Activated naive CD4-positive, alpha-beta T cell treated with anti-CD3 and anti-CD28 coated beads, Interleukin-2, amount 10 ng/mL, durations not matched to agents 7 days and 5 days (primary cell): ENCODE data around the gene AOX1.

Source experiments
- CTCF ChIA-PET: fragments of 350-600 bp; sonication (Branson Sonifier 250); formaldehyde crosslinking; loops from one replicate; lab custom pipeline; 2021; ENCODE audit warnings: antibody characterized with exemption; lab: Charles Lee
- DNase-seq: peaks from one replicate; pipeline ENCODE4 v3.0.0-alpha.2; 2020
- H3K27ac Mint-ChIP-seq: one replicate; pipeline ENCODE4 v1.8.0; 2021; ENCODE audit warnings: mild to moderate bottlenecking, moderate library complexity, mixed read lengths
- H3K27me3 Mint-ChIP-seq: one replicate; pipeline ENCODE4 v1.8.0; 2021; ENCODE audit warnings: mild to moderate bottlenecking, mixed read lengths
- H3K36me3 Mint-ChIP-seq: one replicate; pipeline ENCODE4 v1.8.0; 2021; ENCODE audit warnings: mixed read lengths
- H3K4me1 Mint-ChIP-seq: one replicate; pipeline ENCODE4 v1.8.0; 2021; ENCODE audit warnings: mixed read lengths
- H3K4me3 Mint-ChIP-seq: one replicate; pipeline ENCODE4 v1.8.0; 2021; ENCODE audit warnings: mild to moderate bottlenecking, moderate library complexity, mixed read lengths
- H3K9me3 Mint-ChIP-seq: one replicate; pipeline ENCODE4 v1.8.0; 2021; ENCODE audit warnings: mixed read lengths

Gene AOX1

DNA sequence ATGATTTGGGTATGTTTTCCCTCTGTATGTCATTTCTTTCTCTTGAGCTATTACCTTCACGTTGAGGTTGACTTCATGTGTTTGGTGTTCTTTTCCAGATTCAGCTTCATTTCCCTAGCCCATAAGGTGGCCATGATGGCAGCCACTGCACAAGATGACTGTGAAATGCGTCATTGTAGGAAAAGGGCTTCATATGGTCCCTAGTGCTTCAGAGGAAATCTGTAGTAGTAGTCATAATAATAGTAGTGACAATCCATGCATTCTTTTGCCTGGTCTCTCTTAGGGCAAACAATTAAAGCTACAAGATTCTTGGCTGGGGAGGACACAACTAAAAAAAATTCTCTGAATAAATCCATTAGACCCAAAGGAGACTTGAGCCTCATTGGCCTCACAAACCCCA, 28.4 kb downstream of the AOX1 start:
- CTCF ChIA-PET, result interaction anchor here (0.6 to 0.9 kb wide), 2 partner anchors 89 to 310 kb away, joined by 3 to 4 read pairs; no protein-coding TSS in a partner anchor

DNA sequence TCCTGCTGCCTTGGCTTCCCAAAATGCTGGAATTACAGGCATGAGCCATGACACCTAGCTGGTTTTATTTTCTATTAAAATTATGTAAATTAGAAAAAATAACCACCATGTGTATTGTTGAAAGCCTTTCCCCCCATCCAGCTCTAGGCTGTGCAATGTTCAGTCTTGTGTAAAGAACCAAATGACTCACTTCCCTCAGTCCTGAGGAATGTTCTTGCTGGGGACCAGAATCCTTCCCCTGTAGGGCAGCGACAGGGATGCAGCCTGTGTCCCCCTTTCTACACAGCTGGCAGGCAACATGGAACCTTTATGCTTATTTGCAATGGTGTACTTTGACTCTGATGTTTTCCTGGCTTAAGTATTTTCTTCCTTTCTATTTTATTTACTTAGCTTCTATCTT, 29.4 kb downstream of the AOX1 start:
- CTCF ChIA-PET, result no interaction called here
- Mint-ChIP-seq H3K4me3 (no peak overlapping the region), H3K9me3 (no peaks in the 10 kb centered on the region), H3K27me3 (peaks cover 4% of the 10 kb centered on the region), H3K36me3 (no peaks in the 10 kb centered on the region), H3K27ac (no peak overlapping the region), H3K4me1 (peaks cover 10% of the 10 kb centered on the region)
- DNase-seq, result no peak

More for the DNA sequence above, 28.4 kb downstream of the AOX1 start:
- Mint-ChIP-seq H3K4me3 (no peak overlapping the region), H3K27ac (no peak overlapping the region), H3K27me3 (peaks cover 4% of the 10 kb centered on the region), H3K36me3 (no peaks in the 10 kb centered on the region), H3K9me3 (no peaks in the 10 kb centered on the region), H3K4me1 (peaks cover 10% of the 10 kb centered on the region)
- no peak for DNase-seq

DNA sequence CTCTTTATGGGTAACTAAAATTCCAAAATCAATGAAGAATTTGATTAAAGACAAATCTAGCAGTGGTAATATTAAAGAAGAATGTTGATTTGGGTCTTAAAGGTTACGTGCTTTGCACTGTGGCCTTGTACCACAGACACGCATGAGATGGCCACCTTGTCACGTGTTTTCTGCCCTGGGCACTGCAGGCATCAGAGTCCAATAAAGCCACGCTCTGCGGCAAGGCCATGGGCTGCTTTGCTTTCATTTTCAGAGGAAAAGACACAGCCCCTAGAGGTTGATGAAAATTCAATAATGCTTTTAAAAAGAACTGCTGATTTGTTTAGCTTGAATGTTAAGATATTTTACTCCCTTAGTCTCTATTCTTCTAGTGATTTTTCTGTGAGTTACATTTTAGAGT, 30.4 kb downstream of the AOX1 start:
- H3K9me3 Mint-ChIP-seq, result no peaks in the 10 kb centered on the region
- CTCF ChIA-PET, result no interaction called here

DNA sequence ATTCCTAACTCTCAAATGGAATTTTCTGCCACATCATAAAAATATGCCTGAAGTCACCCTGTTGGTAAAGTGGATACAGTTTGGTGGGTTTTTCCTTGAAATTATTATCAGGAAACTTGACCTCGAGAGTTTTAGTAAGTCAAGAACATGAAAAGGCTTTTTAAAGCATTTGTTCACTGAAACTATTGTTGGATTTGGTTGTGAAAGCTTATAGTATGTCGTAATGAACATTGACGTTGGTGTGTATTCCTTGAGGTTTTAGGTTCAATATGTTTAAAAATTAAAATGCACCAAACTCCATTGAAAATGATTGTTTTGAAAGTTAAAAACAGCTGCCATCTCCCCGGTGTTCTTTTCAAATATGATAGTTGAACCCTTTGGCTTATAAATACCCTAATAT, 30.8 kb downstream of the AOX1 start:
- Mint-ChIP-seq H3K4me3 (no peak overlapping the region), H3K27ac (no peak overlapping the region), H3K4me1 (peaks cover 10% of the 10 kb centered on the region), H3K9me3 (no peaks in the 10 kb centered on the region), H3K27me3 (peaks cover 2% of the 10 kb centered on the region), H3K36me3 (no peaks in the 10 kb centered on the region)
- no peak for DNase-seq
- CTCF ChIA-PET, result no interaction called here

More for the DNA sequence above, 30.4 kb downstream of the AOX1 start:
- DNase-seq, result no peak
- no peak overlapping the region for H3K27ac Mint-ChIP-seq
- peaks cover 4% of the 10 kb centered on the region for H3K27me3 Mint-ChIP-seq
- peaks cover 10% of the 10 kb centered on the region for H3K4me1 Mint-ChIP-seq
- no peak overlapping the region for H3K4me3 Mint-ChIP-seq
- no peaks in the 10 kb centered on the region for H3K36me3 Mint-ChIP-seq

DNA sequence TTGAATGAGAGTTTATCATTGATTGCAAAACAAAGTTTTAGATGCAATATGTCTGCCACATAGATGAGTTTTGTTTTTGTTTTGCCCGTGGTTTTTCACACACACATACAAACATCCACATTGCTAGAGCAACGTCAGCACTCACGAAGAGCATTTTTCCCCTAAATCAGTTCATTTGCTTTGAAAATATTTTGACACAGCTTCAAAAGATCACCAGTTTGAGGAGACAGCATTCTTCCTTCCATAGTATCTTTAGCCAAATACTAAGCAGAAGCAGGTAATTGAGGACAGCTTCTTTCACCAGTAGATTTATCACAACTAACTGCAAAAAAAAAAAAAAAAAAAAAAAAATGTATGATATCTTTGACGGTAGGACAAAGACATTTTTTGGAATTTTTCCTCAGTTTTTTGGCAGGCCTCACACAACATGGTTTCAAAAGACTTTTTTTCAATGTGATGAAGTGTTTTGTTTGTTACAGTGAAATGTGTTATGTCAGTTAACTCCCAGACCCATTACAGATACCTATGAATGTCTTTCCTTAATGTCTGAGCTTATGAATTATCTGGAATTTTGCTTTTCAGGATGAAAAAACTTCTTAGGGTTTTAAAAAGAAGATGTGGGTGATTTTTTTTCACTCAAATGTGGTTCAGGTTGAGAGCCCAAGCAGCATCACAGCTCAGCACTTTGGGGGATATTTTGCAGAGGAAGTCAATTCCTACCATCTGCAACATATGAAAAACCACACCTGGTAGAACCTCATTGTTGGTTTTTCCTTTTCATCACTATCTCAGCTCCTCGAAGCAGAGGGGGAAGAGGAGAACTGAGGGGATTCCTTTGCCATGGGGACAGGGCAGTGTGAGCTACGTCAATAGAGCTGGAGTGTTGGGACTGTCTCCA, 31.6 kb downstream of the AOX1 start:
- no peak for DNase-seq
- H3K36me3 Mint-ChIP-seq, result no peaks in the 10 kb centered on the region
- no peaks in the 10 kb centered on the region for H3K9me3 Mint-ChIP-seq
- no peaks in the 10 kb centered on the region for H3K27me3 Mint-ChIP-seq
- CTCF ChIA-PET, result interaction anchor here (0.7 to 1.8 kb wide), 3 partner anchors 86 to 642 kb away, joined by 3 to 8 read pairs (median 4); no protein-coding TSS in a partner anchor
- no peak overlapping the region for H3K27ac Mint-ChIP-seq
- no peak overlapping the region for H3K4me3 Mint-ChIP-seq
- peaks cover 10% of the 10 kb centered on the region for H3K4me1 Mint-ChIP-seq

DNA sequence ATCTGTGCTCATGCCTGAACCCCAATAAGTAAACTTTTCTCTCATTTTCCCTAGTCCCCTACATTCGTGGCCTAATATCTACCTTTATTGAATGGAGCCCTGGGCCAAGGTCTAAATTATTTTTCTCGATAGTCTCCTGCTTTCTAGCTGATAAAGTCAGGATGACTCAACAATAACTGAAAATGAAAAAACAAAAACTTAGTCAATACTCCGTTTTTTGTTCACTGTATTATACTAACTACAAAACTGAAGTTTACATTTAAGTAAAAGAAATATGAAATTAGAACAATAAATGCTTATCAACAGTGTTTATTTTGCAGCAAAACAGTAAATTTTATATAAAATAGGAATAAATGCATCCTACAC, 32.2 kb downstream of the AOX1 start:
- no peaks in the 10 kb centered on the region for H3K9me3 Mint-ChIP-seq
- H3K27ac Mint-ChIP-seq, result no peak overlapping the region
- no peaks in the 10 kb centered on the region for H3K36me3 Mint-ChIP-seq
- peaks cover 10% of the 10 kb centered on the region for H3K4me1 Mint-ChIP-seq
- DNase-seq, result no peak
- no peak overlapping the region for H3K4me3 Mint-ChIP-seq
- H3K27me3 Mint-ChIP-seq, result peaks cover under 1% of the 10 kb centered on the region
- CTCF ChIA-PET, result interaction anchor here (0.7 to 1.8 kb wide), 3 partner anchors 85 to 642 kb away, joined by 3 to 8 read pairs (median 4); no protein-coding TSS in a partner anchor

DNA sequence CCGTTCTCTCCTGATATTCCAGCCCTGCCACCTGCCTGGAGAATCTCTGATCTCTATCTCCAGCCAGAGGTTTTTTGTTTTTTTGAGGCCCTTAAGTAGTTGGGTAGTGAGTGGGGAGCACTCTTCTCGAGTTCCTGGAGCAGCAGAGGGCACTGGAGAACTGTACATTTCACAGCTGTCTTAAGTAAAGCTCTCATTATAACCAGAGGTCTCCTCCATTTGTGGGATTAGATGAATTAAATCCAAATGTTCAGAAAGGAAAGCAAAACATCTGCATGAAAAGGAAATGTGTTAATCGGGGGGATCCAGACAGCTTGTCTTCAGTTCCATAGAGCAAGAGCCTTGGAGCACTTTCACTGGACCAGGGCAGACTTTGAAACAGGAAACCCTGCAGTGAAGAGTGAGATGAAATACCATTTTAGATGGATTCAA, 32.8 kb downstream of the AOX1 start:
- H3K4me3 Mint-ChIP-seq, result no peak overlapping the region
- H3K4me1 Mint-ChIP-seq, result peaks cover 10% of the 10 kb centered on the region
- H3K27ac Mint-ChIP-seq, result no peak overlapping the region
- H3K9me3 Mint-ChIP-seq, result no peaks in the 10 kb centered on the region
- peaks cover 5% of the 10 kb centered on the region for H3K27me3 Mint-ChIP-seq
- CTCF ChIA-PET, result interaction anchor here (1.5 to 1.8 kb wide), 2 partner anchors 85 to 95 kb away, joined by 4 to 8 read pairs; no protein-coding TSS in a partner anchor
- DNase-seq, result no peak
- H3K36me3 Mint-ChIP-seq, result no peaks in the 10 kb centered on the region

DNA sequence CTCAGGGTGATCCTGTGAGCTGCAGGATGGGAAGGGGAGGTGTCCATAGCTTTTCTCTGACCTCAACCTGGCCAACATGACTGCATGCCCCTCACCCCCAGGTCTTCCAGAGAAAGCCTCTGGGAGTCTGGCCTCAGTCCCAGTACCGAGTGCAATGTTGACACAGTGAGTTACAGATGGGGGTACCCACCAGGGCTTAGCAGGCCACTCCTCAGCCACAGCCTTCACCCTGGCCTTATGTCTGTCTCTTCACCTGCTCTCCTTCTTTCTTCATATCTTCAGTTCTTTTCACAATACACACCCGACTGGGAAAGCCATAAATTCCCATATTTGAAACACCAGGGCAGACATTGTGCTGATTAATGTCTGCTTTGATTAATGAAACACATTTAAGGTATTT, 33.5 kb downstream of the AOX1 start:
- Mint-ChIP-seq H3K9me3 (no peaks in the 10 kb centered on the region), H3K27ac (no peak overlapping the region), H3K36me3 (no peaks in the 10 kb centered on the region), H3K27me3 (peaks cover 5% of the 10 kb centered on the region), H3K4me3 (no peak overlapping the region), H3K4me1 (peaks cover 10% of the 10 kb centered on the region)
- DNase-seq, result no peak
- CTCF ChIA-PET, result interaction anchor here (1.5 to 1.8 kb wide), 2 partner anchors 84 to 94 kb away, joined by 4 to 8 read pairs; no protein-coding TSS in a partner anchor

DNA sequence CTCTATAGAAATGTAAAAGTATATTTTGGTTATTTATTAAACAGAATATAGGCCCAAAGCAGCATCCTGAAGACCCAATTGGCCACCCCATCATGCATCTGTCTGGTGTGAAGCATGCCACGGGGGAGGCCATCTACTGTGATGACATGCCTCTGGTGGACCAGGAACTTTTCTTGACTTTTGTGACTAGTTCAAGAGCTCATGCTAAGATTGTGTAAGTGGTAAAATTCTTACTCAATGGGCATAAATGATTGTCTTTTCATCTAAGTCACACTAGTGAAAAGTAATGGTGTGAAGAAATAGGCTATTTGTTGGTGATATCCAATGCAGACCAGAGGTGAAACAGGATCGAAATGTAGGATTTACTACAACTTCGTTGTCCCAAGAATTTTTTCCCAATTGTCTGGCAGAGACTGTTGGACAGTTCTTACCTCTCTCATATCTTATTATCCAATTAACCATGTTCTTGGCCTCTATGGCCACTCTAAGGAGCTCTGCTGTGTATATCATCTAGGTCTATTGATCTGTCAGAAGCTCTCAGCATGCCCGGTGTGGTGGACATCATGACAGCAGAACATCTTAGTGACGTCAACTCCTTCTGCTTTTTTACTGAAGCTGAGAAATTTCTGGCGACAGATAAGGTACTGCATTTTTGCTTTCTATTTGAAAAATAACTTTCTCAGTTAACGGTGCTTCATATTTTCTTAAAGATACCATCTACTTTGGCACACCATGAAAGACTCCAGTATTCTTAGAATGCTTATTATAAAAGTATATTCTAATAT, 35.0 kb downstream of the AOX1 start:
- CTCF ChIA-PET, result interaction anchor here (0.9 kb wide), 1 partner anchor 87 kb away, joined by 3 read pairs; no protein-coding TSS in a partner anchor
- DNase-seq, result no peak
- Mint-ChIP-seq H3K9me3 (no peaks in the 10 kb centered on the region), H3K36me3 (no peaks in the 10 kb centered on the region), H3K27me3 (peaks cover 8% of the 10 kb centered on the region), H3K4me3 (no peak overlapping the region), H3K27ac (no peak overlapping the region), H3K4me1 (peaks cover 10% of the 10 kb centered on the region)

DNA sequence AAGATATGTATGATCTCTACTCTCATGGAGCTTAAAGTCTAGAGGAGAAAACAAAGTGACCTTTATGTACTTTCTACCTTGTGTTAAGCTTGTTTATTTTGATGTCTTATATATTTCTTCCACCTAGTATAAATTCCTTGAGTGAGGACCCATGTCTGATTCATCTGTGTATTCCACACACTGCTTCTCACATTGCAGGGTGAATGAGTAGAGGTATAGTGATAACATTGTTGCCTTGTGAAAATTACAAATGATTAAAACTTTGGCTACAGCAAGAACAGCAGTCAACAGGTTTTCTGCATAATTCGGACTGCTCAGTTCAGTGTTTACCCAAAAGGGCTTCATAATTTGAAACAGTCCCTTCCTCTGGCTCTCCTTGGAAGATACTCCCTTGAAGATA, 36.3 kb downstream of the AOX1 start:
- no peak for DNase-seq
- Mint-ChIP-seq H3K9me3 (no peaks in the 10 kb centered on the region), H3K27me3 (peaks cover 13% of the 10 kb centered on the region), H3K36me3 (no peaks in the 10 kb centered on the region), H3K4me1 (peaks cover 7% of the 10 kb centered on the region), H3K27ac (no peak overlapping the region), H3K4me3 (no peak overlapping the region)
- CTCF ChIA-PET, result no interaction called here

DNA sequence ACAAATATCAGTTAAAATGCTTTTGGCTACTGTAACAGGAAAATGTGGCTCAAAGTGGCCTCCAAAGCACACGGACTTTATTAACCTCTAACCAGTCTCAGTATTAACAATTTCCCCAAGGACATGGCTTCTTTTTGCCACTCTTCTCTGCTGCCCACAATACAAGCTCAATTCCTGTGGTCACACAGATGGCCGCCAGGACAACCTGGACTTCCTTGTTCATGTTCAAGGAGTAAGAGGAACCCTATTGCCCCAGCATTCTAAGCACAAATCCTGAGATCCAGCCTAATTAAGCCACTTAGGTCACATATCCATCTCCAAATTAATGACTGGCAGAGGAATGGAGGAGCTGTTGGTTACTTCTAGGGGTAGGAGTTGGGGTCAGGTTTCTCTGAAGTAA, 38.2 kb downstream of the AOX1 start:
- H3K4me1 Mint-ChIP-seq, result no peaks in the 10 kb centered on the region
- H3K27ac Mint-ChIP-seq, result no peak overlapping the region
- H3K27me3 Mint-ChIP-seq, result peaks cover 26% of the 10 kb centered on the region
- DNase-seq, result no peak
- CTCF ChIA-PET, result no interaction called here
- H3K36me3 Mint-ChIP-seq, result no peaks in the 10 kb centered on the region
- H3K9me3 Mint-ChIP-seq, result no peaks in the 10 kb centered on the region
- H3K4me3 Mint-ChIP-seq, result no peak overlapping the region

DNA sequence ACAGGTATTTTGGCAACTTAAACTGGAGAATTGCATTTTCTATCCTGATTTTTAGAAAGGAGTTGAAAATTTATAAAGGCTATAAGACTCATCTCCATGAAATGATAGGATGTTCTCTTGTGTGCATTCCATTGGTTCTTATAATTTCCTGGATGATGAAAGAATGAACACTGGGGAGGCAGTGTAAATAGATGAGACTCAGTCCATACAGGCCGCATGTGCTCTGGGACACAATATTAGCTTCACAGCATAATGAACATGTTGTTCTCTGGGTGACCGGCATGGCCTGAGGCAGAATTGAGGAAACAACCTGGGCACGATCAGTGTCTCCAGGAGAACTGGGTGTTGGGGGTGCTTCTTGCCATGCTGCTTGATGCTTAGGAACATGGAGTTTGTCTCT, 38.8 kb downstream of the AOX1 start:
- no peaks in the 10 kb centered on the region for H3K4me1 Mint-ChIP-seq
- H3K27me3 Mint-ChIP-seq, result peaks cover 29% of the 10 kb centered on the region
- H3K27ac Mint-ChIP-seq, result no peak overlapping the region
- no peaks in the 10 kb centered on the region for H3K9me3 Mint-ChIP-seq
- CTCF ChIA-PET, result no interaction called here
- H3K4me3 Mint-ChIP-seq, result no peak overlapping the region
- DNase-seq, result no peak
- no peaks in the 10 kb centered on the region for H3K36me3 Mint-ChIP-seq

DNA sequence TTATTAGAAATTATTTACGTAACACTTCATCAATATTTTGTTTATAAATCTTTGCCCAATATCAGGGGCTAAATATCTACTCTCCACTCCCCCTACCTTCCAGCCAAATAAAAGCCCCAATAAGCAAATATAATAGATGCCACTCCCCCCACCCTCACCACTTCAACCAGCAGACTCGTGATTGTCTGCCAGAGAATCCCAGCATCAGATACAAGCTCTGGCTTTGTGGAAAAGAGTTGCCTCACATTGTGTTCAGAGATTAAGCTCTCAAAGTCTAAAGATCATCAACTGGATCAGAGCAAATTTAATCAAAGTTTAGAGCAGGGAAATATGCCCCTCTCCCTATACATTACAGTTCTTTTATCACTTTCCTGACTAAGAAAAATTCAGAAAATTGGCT, 39.5 kb downstream of the AOX1 start:
- H3K9me3 Mint-ChIP-seq, result no peaks in the 10 kb centered on the region
- H3K27ac Mint-ChIP-seq, result no peak overlapping the region
- no peaks in the 10 kb centered on the region for H3K36me3 Mint-ChIP-seq
- H3K4me1 Mint-ChIP-seq, result no peaks in the 10 kb centered on the region
- H3K27me3 Mint-ChIP-seq, result peaks cover 29% of the 10 kb centered on the region
- H3K4me3 Mint-ChIP-seq, result no peak overlapping the region
- DNase-seq, result no peak
- CTCF ChIA-PET, result interaction anchor here (1.0 kb wide), 1 partner anchor 26 kb away, joined by 3 read pairs; no protein-coding TSS in a partner anchor

DNA sequence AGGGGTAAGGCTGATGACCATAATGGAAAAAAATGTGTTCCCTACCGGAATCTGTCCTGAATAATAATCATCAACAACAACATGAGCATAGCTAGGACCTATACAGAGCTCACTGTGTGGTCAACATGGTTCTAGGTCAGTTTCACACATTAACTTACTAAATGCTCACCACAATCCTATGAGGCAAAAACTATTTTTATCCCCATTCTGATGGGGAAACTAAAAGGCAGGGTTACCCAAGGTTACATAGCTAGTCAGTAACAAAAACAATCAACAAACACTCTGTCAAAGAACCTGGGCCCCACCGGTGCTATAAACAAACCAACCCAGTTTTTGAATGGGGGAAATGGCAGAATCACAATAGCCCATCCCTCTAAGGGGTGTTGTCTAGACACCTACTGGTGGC, 40.1 kb downstream of the AOX1 start:
- H3K27ac Mint-ChIP-seq, result no peak overlapping the region
- no peak overlapping the region for H3K4me3 Mint-ChIP-seq
- no peak for DNase-seq
- no peaks in the 10 kb centered on the region for H3K4me1 Mint-ChIP-seq
- H3K36me3 Mint-ChIP-seq, result no peaks in the 10 kb centered on the region
- no peaks in the 10 kb centered on the region for H3K9me3 Mint-ChIP-seq
- H3K27me3 Mint-ChIP-seq, result peaks cover 29% of the 10 kb centered on the region
- CTCF ChIA-PET, result interaction anchor here (0.6 to 1.0 kb wide), 2 partner anchors 10 to 26 kb away, joined by 3 read pairs; no protein-coding TSS in a partner anchor
